Measurements from ENCODE around the gene SMIM45.

The SMIM45 gene

GRCh38 chr22:41919357-41920224 is 32.4 kb upstream of the SMIM45 start:
- Histone ChIP-seq H3K27me3 (ENCODE audit: control insufficient read depth, insufficient read depth, low read length) (peaks cover 21% of the 10 kb centered on the region), H3K4me3 (ENCODE audit: low read length) (peak overlapping the region; percentile 66), H3K9ac (ENCODE audit: low read length) (no peak overlapping the region), H3K27ac (ENCODE audit: low read depth, low read length) (no peak overlapping the region), H3K36me3 (ENCODE audit: control insufficient read depth, insufficient read depth, low read length) (no peaks in the 10 kb centered on the region), H3K4me1 (ENCODE audit: control insufficient read depth, insufficient read depth, low read length) (no peaks in the 10 kb centered on the region)

- H3K4me3 ChIP-seq (ENCODE audit: low read length), result peak overlapping the region; percentile 66
These were observed 31.5 kb upstream of the SMIM45 start for GRCh38 chr22:41920271-41920976.

GRCh38 chr22:41922328-41922727 is 29.6 kb upstream of the SMIM45 start:
- no peak overlapping the region for H3K27ac ChIP-seq (ENCODE audit: low read depth, low read length)
- no peak overlapping the region for H3K4me3 ChIP-seq (ENCODE audit: low read length)
- no peak overlapping the region for H3K9ac ChIP-seq (ENCODE audit: low read length)
- no peaks in the 10 kb centered on the region for H3K4me1 ChIP-seq (ENCODE audit: control insufficient read depth, insufficient read depth, low read length)
- no peaks in the 10 kb centered on the region for H3K36me3 ChIP-seq (ENCODE audit: control insufficient read depth, insufficient read depth, low read length)
- peaks cover 18% of the 10 kb centered on the region for H3K27me3 ChIP-seq (ENCODE audit: control insufficient read depth, insufficient read depth, low read length)

More at GRCh38 chr22:41920271-41920976, 31.5 kb upstream of the SMIM45 start:
- Histone ChIP-seq H3K36me3 (ENCODE audit: control insufficient read depth, insufficient read depth, low read length) (no peaks in the 10 kb centered on the region), H3K27ac (ENCODE audit: low read depth, low read length) (no peak overlapping the region), H3K27me3 (ENCODE audit: control insufficient read depth, insufficient read depth, low read length) (peaks cover 20% of the 10 kb centered on the region), H3K9ac (ENCODE audit: low read length) (no peak overlapping the region), H3K4me1 (ENCODE audit: control insufficient read depth, insufficient read depth, low read length) (no peaks in the 10 kb centered on the region)

GRCh38 chr22:41922940-41923594 is 28.9 kb upstream of the SMIM45 start:
- Histone ChIP-seq H3K36me3 (ENCODE audit: control insufficient read depth, insufficient read depth, low read length) (no peaks in the 10 kb centered on the region), H3K27me3 (ENCODE audit: control insufficient read depth, insufficient read depth, low read length) (peaks cover 15% of the 10 kb centered on the region), H3K4me1 (ENCODE audit: control insufficient read depth, insufficient read depth, low read length) (no peaks in the 10 kb centered on the region), H3K9ac (ENCODE audit: low read length) (no peak overlapping the region), H3K4me3 (ENCODE audit: low read length) (no peak overlapping the region), H3K27ac (ENCODE audit: low read depth, low read length) (no peak overlapping the region)

- no peaks in the 10 kb centered on the region for H3K4me1 ChIP-seq (ENCODE audit: control insufficient read depth, insufficient read depth, low read length)
- no peak overlapping the region for H3K27ac ChIP-seq (ENCODE audit: low read depth, low read length)
- no peaks in the 10 kb centered on the region for H3K36me3 ChIP-seq (ENCODE audit: control insufficient read depth, insufficient read depth, low read length)
- H3K4me3 ChIP-seq (ENCODE audit: low read length), result no peak overlapping the region
- peaks cover 12% of the 10 kb centered on the region for H3K27me3 ChIP-seq (ENCODE audit: control insufficient read depth, insufficient read depth, low read length)
- H3K9ac ChIP-seq (ENCODE audit: low read length), result no peak overlapping the region
These were observed 28.2 kb upstream of the SMIM45 start for GRCh38 chr22:41923595-41924276.

- peak overlapping the region; percentile 54 for H3K4me3 ChIP-seq (ENCODE audit: low read length)
- H3K36me3 ChIP-seq (ENCODE audit: control insufficient read depth, insufficient read depth, low read length), result no peaks in the 10 kb centered on the region
- H3K4me1 ChIP-seq (ENCODE audit: control insufficient read depth, insufficient read depth, low read length), result no peaks in the 10 kb centered on the region
- peak overlapping the region; percentile 49 for H3K9ac ChIP-seq (ENCODE audit: low read length)
- H3K27ac ChIP-seq (ENCODE audit: low read depth, low read length), result no peak overlapping the region
- peaks cover 10% of the 10 kb centered on the region for H3K27me3 ChIP-seq (ENCODE audit: control insufficient read depth, insufficient read depth, low read length)
These were observed 26.0 kb upstream of the SMIM45 start for GRCh38 chr22:41925783-41926460.

GRCh38 chr22:41927813-41928212 is 24.1 kb upstream of the SMIM45 start:
- Histone ChIP-seq H3K4me1 (ENCODE audit: control insufficient read depth, insufficient read depth, low read length) (no peaks in the 10 kb centered on the region), H3K36me3 (ENCODE audit: control insufficient read depth, insufficient read depth, low read length) (no peaks in the 10 kb centered on the region), H3K9ac (ENCODE audit: low read length) (no peak overlapping the region), H3K27me3 (ENCODE audit: control insufficient read depth, insufficient read depth, low read length) (peaks cover 9% of the 10 kb centered on the region), H3K27ac (ENCODE audit: low read depth, low read length) (no peak overlapping the region), H3K4me3 (ENCODE audit: low read length) (no peak overlapping the region)

GRCh38 chr22:41928593-41929417 is 23.1 kb upstream of the SMIM45 start:
- Histone ChIP-seq H3K27ac (ENCODE audit: low read depth, low read length) (no peak overlapping the region), H3K36me3 (ENCODE audit: control insufficient read depth, insufficient read depth, low read length) (no peaks in the 10 kb centered on the region), H3K4me3 (ENCODE audit: low read length) (no peak overlapping the region), H3K27me3 (ENCODE audit: control insufficient read depth, insufficient read depth, low read length) (peaks cover 8% of the 10 kb centered on the region), H3K4me1 (ENCODE audit: control insufficient read depth, insufficient read depth, low read length) (no peaks in the 10 kb centered on the region), H3K9ac (ENCODE audit: low read length) (no peak overlapping the region)

- no peak overlapping the region for H3K4me3 ChIP-seq (ENCODE audit: low read length)
- H3K4me1 ChIP-seq (ENCODE audit: control insufficient read depth, insufficient read depth, low read length), result no peaks in the 10 kb centered on the region
- H3K27ac ChIP-seq (ENCODE audit: low read depth, low read length), result no peak overlapping the region
- no peak overlapping the region for H3K9ac ChIP-seq (ENCODE audit: low read length)
- peaks cover 8% of the 10 kb centered on the region for H3K27me3 ChIP-seq (ENCODE audit: control insufficient read depth, insufficient read depth, low read length)
- H3K36me3 ChIP-seq (ENCODE audit: control insufficient read depth, insufficient read depth, low read length), result no peaks in the 10 kb centered on the region
These were observed 22.5 kb upstream of the SMIM45 start for GRCh38 chr22:41929418-41929810.

GRCh38 chr22:41931701-41932269 is 20.2 kb upstream of the SMIM45 start:
- H3K4me1 ChIP-seq (ENCODE audit: control insufficient read depth, insufficient read depth, low read length), result no peaks in the 10 kb centered on the region
- no peak overlapping the region for H3K9ac ChIP-seq (ENCODE audit: low read length)

GRCh38 chr22:41932353-41932752 is 19.6 kb upstream of the SMIM45 start:
- Histone ChIP-seq H3K36me3 (ENCODE audit: control insufficient read depth, insufficient read depth, low read length) (no peaks in the 10 kb centered on the region), H3K27me3 (ENCODE audit: control insufficient read depth, insufficient read depth, low read length) (no peaks in the 10 kb centered on the region), H3K27ac (ENCODE audit: low read depth, low read length) (no peak overlapping the region), H3K4me1 (ENCODE audit: control insufficient read depth, insufficient read depth, low read length) (no peaks in the 10 kb centered on the region), H3K9ac (ENCODE audit: low read length) (no peak overlapping the region), H3K4me3 (ENCODE audit: low read length) (no peak overlapping the region)

More at GRCh38 chr22:41931701-41932269, 20.2 kb upstream of the SMIM45 start:
- Histone ChIP-seq H3K4me3 (ENCODE audit: low read length) (no peak overlapping the region), H3K36me3 (ENCODE audit: control insufficient read depth, insufficient read depth, low read length) (no peaks in the 10 kb centered on the region), H3K27ac (ENCODE audit: low read depth, low read length) (no peak overlapping the region), H3K27me3 (ENCODE audit: control insufficient read depth, insufficient read depth, low read length) (no peaks in the 10 kb centered on the region)
